HG03432 (cell line): Measurements from ENCODE around the gene CTIF.

Experiments used
- ATAC-seq: cut with Tn5 transposase; IDR thresholded peaks from one replicate; pipeline ENCODE4 v1.9.1; 2021; ENCODE audit warnings: mild to moderate bottlenecking, moderate library complexity; ENCODE audit not compliant: unreplicated experiment

Gene CTIF

GRCh38 chr18:48872234-48873145 lies 333.7 kb downstream of the CTIF start:
- no peak for ATAC-seq

GRCh38 chr18:48874233-48874632 lies 335.4 kb downstream of the CTIF start:
- ATAC-seq = no peak

- ATAC-seq = no peak
Measured at GRCh38 chr18:48874701-48875162, 335.9 kb downstream of the CTIF start.

GRCh38 chr18:48875314-48875941 lies 336.6 kb downstream of the CTIF start:
- ATAC-seq = no peak

GRCh38 chr18:48875942-48876511 lies 337.2 kb downstream of the CTIF start:
- no peak for ATAC-seq

GRCh38 chr18:48876590-48876989 lies 337.8 kb downstream of the CTIF start:
- no peak for ATAC-seq

- no peak for ATAC-seq
Measured at GRCh38 chr18:48877941-48878340, 339.1 kb downstream of the CTIF start.

GRCh38 chr18:48878471-48878870 lies 339.6 kb downstream of the CTIF start:
- ATAC-seq = no peak

GRCh38 chr18:48879008-48879431 lies 340.2 kb downstream of the CTIF start:
- no peak for ATAC-seq

- no peak for ATAC-seq
Measured at GRCh38 chr18:48880931-48881330, 342.1 kb downstream of the CTIF start.

GRCh38 chr18:48882379-48882778 lies 343.5 kb downstream of the CTIF start:
- no peak for ATAC-seq

GRCh38 chr18:48884306-48884705 lies 345.5 kb downstream of the CTIF start:
- no peak for ATAC-seq

- no peak for ATAC-seq
Measured at GRCh38 chr18:48884771-48885170, 345.9 kb downstream of the CTIF start.

GRCh38 chr18:48885266-48885923 lies 346.6 kb downstream of the CTIF start:
- ATAC-seq = no peak

- no peak for ATAC-seq
Measured at GRCh38 chr18:48885924-48886400, 347.1 kb downstream of the CTIF start.

- no peak for ATAC-seq
Measured at GRCh38 chr18:48886520-48887293, 347.9 kb downstream of the CTIF start.

- ATAC-seq = no peak
Measured at GRCh38 chr18:48887294-48887904, 348.6 kb downstream of the CTIF start.

- ATAC-seq = no peak
Measured at GRCh38 chr18:48887905-48888772, 349.3 kb downstream of the CTIF start.

- ATAC-seq = no peak
Measured at GRCh38 chr18:48888773-48889080, 349.9 kb downstream of the CTIF start.
